Stimulated activated CD4-positive, alpha-beta T cell treated with anti-CD3 and anti-CD28 coated beads, Interleukin-4, amount 100 ng/mL, for 1 hour (primary cell): Measurements from ENCODE around the gene TEX22.

Experiments used
- DNase-seq: peaks from one replicate; pipeline ENCODE4 v3.0.0-alpha.2; 2020

TEX22 gene

GRCh38 chr14:105409364-105409763 is 11.0 kb downstream of the TEX22 start:
- DNase-seq = no peak

GRCh38 chr14:105410642-105411016 is 12.3 kb downstream of the TEX22 start:
- DNase-seq = no peak

- DNase-seq = no peak
Measured at GRCh38 chr14:105411017-105411941, 12.9 kb downstream of the TEX22 start.

GRCh38 chr14:105411985-105412770 is 13.8 kb downstream of the TEX22 start:
- no peak for DNase-seq

- no peak for DNase-seq
Measured at GRCh38 chr14:105412771-105413543, 14.6 kb downstream of the TEX22 start.

GRCh38 chr14:105413544-105413886 is 15.2 kb downstream of the TEX22 start:
- DNase-seq = no peak

- DNase-seq = peak; percentile 77
Measured at GRCh38 chr14:105414456-105415371, 16.4 kb downstream of the TEX22 start.

- DNase-seq = no peak
Measured at GRCh38 chr14:105415481-105416428, 17.4 kb downstream of the TEX22 start.

- no peak for DNase-seq
Measured at GRCh38 chr14:105416671-105417070, 18.3 kb downstream of the TEX22 start.

GRCh38 chr14:105417690-105418121 is 19.4 kb downstream of the TEX22 start:
- no peak for DNase-seq

GRCh38 chr14:105418269-105419194 is 20.2 kb downstream of the TEX22 start:
- no peak for DNase-seq

- peak; percentile 66 for DNase-seq
Measured at GRCh38 chr14:105419195-105420091, 21.1 kb downstream of the TEX22 start, which contains the start of gene MTA1. TSS of gene MTA1 (plus strand) at chr14:105419827. CDS start at chr14:105420036, 209 bp downstream.

GRCh38 chr14:105420101-105420973 is 22.0 kb downstream of the TEX22 start:
- peak; percentile 32 for DNase-seq

- no peak for DNase-seq
Measured at GRCh38 chr14:105420974-105421674, 22.8 kb downstream of the TEX22 start.

GRCh38 chr14:105421723-105422615 is 23.6 kb downstream of the TEX22 start:
- no peak for DNase-seq
